HG03097 (cell line): ENCODE measurements around the gene ABCB6.
"Not testable (repeated sequence)": the region's sequence is repeated elsewhere in the genome, so short reads cannot be mapped to it uniquely, and the experiment has no call there.

ENCODE experiments used
- ATAC-seq: cut with Tn5 transposase; IDR thresholded peaks from one replicate; pipeline ENCODE4 v1.9.1; 2021; ENCODE audit not compliant: unreplicated experiment, low FRiP score

The ABCB6 gene

DNA sequence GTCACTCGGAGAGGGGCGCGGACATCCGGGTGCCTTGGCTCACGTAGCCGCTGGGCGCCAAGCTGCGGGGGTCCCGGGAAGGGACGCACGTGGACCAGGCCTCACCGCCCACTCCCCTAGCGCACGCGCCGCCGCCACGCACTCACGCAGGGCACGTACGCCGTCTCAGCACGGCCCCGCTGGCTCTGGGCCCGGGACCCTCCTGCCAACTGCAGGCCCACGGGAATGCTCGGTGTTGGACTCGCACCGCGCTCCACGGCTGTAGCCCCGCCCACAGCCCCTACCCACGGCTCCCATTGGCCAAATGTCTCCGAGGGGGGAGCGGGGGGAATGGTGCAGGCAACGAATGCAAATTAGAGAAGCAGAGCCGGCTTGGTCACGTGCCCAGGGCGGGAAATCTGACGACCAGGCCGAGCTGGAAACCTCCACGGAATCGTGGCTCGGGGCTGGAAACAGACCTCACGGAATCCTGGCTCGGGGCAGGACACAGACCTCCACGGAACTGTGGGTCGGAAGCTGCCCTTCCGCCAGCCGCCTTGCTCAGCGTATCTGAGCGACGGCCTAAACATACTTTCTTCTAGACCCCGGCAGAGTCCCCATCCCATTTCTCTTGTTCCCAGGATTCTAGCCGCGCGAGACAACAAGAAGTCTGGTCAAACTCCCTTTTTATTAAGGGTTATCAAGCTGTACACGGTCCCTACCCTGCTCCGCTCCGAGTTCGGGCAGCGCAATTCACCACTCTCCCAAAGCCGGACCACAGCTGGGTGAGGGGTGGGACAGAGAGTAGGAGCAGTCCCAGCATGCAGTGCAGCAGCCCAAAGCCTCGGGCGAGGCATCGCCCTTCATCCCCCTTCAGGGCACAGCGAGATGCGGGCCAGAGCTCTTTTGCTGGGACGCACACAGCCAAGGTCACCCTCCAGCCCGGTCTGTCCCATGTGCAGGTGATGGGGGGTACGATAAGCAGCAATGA, at the start of gene ABCB6:
TSS of gene ABCB6 (minus strand) at position 227 of the 970 bp plus-strand sequence. CDS start 285 bp downstream, outside the sequence.
- peak; percentile 50 for ATAC-seq

DNA sequence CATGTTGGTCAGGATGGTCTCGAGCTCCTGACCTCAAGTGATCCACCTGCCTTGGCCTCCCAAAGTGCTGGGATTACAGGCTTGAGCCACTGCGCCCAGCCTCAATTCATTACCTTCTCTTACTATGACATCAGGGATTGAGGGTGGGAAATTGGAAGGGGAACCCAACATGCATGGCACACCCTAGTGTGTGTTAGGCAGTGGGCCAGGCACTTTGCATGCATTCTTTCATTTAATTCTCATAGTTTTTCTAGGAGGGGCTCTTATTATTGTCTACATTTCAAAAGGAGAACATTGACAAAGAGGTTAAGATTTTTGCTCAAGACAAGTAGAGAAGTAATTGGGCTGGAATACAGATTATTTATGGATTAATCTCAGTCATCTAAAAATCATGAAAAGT, 49.5 kb upstream of the ABCB6 start:
- no peak for ATAC-seq

DNA sequence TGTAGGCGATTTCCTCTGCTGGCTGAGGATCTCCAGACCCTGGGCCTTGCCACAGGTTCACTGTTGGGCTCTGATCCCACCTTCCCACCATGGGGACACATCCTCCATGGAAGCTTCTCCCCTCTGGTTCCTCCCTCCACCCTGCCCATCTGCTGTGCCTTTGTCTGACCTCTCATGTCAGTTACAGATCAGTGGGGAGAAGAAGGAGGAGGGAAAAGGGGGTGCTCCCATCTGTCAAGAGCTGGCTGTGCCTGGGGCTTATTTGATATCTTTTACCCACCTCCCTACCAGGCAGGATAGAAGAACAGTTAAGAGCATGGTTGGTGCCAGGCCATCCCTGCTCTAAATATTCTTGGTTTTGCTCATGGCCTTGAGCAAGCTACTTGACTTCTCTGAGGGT, 48.1 kb upstream of the ABCB6 start:
- no peak for ATAC-seq

DNA sequence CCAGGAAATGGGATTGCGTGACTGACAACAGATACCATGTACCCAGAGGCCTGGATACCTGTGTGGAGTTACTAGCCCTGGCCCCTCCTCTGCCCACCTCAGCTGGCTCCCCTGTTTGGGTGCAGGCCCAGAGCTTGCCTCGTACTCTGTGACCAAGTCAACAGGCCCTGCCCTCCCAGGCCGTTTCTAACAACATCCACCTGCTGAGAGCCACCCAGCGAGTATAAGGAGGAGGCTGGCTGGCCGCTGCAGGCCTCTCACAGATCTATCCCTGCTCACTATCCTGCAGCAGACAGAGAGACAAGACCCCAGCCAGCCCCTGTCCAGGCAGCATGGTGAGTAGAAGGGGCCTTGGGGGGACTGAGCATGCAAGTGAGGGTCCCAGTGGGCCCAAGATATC, 47.5 kb upstream of the ABCB6 start:
- ATAC-seq = no peak

DNA sequence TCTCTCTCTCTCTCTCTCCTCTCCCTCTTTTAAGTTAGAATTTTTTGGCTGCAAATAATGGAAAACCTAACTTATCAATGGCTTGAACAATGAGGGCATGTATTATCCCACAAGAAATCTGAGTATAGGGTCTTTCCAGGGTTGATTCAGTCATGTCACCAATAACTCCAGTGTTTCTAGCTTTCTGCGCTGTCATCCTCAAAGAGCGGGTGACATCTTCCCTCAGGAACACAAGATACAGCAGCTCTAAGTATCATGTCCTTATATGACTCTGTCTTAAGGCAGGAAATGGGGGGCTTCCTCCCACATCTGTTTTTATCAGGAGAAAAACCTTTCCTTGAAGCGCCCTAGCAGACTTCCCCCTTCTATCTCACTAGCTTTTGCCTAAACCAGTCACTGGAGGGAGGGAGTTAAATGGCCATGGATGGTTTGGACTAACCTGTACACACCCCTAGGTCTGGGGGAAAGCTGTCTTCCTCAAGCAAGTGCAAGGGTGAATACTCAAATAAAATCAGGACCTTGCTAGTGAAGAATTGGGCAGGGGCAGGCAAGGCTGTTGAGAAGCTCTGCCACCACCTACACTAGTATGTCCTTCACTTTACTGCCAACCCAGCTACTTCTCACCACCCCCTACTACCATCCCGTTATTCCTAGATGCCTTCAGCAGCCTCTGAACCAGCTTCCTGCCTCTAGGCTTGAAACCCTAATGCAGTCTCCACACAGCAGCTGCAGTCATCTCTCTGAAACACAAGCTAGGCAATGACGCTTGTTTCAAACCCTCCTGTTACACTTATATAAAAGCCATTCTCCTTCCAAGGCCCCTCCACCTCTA, 42.5 kb upstream of the ABCB6 start:
- ATAC-seq = no peak

DNA sequence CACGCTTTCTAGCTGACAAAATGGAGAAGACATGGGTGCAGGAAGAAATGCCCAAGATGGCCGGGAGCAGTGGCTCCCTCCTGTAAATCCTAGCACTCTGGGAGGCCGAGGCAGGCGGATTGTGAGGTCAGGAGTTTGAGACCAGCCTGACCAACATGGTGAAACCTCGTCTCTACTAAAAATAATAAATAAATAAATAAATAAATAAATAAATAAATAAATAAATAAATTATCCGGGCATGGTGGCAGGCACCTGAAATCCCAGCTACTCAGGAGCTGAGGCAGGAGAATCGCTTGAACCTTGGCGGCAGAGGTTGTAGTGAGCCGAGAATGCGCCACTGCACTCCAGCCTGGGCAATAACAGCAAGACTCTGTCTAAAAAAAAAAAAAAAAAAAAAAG, 40.2 kb upstream of the ABCB6 start:
- ATAC-seq = not testable (repeated sequence)

DNA sequence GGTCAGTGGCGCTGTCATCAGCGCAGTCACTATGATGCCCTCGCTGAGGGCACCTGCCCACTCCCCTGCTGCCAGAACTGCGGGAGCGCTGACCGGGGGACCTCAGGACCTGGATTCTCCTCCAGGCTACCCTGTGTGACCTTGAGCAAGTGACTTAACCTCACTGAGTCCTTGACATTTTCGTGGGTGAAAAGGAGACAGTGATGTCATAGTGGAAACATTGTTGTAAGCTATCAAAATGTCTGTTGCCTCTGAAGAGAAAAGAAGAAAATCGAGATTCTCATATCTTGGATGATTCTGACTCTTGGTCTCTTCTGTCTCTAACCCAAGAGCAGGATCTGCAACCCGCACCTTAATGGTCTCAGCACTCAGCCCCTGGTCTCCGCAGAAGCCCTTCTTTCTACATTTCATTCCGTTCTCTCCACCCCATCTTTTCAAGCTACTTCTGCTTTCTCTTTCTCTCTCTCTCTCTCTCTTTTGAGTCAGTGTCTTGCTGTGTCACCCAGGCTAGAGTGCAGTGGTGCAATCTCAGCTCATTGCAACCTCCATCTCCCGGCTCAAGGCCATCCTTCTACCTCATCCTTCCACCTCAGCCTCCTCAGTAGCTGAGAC, 35.9 kb upstream of the ABCB6 start:
- peak; percentile 11 for ATAC-seq

DNA sequence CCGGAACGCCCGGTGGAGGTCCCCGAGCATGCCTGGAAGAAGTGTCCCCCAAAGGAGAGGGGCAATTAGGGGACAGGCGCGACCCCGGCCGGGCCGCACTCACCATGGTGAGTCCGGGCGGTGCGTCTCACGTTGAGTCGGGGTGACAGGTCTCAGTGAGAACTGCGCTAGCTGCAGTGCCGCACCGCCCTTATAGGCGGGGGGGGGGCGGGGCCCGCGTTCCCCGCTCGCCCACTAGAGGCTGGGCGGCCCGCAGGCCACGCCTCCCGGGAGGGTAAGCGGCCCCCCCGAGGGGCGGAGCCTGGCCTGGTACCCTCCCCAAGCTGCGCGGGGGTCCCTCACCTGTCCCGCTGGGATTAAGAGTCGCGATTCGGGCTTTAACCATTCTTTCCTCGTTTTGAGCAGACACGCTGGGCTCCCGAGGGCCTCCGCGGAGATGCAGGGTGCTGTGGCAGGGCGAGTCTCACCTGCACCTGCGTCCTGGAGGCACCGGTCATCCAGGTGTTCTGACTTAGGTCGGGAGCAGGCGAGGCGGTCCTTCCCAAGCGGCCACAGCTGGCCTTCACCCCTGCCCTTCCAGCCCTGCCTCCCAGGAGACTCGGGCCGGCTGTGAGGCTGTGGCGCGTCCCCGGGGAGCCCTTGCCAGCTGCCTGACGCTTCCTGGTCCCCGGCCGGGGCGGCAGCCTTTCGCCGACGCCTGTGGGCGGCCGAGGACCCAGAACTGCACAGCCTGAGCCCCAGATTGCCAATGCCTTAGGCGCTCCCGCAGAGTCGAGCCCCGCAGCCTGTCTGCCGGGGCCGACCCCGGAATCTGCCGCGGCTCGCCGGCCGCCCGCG, 35.2 kb upstream of the ABCB6 start, which contains the start of gene TUBA4A:
TSS of gene TUBA4A (minus strand) at position 166 of the 837 bp plus-strand sequence. CDS start at position 106, 60 bp downstream.
- peak; percentile 56 for ATAC-seq

DNA sequence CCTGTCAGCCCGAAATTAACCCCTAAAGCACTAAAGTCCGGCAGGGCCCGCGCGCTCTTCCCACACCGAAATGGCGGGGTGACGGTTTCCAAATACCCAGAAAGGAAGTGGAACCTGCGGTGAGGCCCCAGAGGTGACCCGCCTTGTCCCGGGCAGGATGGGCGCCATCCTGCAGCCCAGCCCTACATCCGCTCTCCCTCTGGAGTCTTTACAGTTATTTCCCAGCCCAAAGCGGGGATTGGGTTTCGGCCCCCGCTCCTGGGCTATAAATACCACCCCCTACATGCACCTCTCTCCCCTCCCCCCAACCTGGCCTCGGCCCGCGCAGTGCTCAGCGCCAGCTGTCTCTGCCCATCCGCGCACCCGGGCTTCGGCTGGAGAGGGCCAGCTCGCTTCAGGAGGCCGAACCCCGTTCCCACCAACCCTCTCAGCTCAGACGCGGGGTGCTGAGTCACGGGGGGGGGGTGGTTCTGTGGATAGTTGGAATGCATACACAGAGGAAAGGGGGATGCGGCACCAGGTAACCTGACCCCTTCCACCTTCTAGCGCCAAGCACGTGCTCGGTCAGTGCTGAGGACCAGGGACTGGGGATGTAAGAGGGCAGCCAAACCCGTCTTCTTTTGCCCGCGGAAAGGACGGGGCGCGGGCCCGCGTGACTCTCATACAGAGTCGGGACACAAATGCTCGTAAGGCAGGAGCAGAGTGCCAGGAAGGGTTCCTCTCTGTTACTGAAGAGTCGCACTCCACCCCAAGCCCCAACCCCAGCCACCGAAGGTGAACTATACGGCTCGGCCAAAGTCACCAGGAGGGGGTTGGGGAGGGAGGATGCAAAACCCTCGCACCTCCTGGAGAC, 34.4 kb upstream of the ABCB6 start, which contains the start of gene TUBA4B:
TSS of gene TUBA4B (plus strand) at position 344 of the 853 bp plus-strand sequence. CDS start at position 509, 165 bp downstream.
- no peak for ATAC-seq

DNA sequence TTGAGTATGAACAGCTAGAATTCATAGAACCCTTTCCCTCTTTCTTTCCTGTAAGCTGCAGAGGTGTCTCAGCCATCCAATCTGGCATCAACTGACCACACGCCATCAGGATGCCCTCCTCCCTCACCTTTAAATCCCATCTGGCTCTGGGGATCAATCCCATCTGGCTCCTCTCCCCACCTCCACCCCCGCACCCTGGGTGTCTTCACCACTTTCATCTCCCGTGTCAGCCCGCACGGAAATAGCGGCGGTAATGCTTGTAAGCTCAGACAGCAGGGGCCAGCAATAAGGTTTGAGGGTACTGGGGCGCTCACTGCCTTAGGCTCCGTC, 33.8 kb upstream of the ABCB6 start:
- no peak for ATAC-seq

DNA sequence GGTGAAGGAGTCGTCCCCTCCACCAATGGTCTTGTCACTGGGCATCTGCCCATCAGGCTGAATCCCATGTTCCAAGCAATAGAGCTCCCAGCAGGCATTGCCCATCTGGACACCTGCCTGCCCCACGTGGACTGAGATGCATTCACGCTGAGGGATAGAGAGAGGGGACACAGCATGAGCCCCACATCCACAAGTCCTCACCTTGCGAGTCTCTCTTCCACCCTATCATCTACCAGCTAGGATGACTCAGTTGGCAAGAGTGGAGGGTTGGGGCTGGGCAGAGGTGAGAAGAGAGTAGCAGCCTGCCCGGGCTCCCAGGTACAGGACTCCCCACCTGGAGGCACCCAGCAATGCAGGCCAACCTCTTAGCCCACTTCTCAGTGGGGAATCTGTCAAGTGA, 33.3 kb upstream of the ABCB6 start:
- ATAC-seq = no peak

DNA sequence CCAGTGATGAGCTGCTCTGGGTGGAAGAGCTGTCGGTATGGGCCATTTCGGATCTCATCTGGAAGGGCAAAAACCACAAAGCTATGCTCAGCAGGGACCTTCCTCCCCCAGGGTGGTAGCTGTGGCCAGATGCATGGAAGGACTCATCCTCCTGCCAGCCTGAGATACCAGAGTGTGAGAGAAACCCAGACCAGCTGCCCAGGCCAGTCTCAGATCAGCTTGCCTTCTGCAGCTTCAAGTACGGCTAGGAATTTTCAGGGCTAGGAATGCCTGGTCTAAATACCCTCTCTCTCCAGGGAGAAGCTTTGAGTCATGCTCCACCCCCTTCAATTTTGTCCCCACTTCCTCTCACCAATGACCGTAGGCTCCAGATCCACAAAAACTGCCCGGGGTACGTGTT, 32.9 kb upstream of the ABCB6 start:
- ATAC-seq = no peak

DNA sequence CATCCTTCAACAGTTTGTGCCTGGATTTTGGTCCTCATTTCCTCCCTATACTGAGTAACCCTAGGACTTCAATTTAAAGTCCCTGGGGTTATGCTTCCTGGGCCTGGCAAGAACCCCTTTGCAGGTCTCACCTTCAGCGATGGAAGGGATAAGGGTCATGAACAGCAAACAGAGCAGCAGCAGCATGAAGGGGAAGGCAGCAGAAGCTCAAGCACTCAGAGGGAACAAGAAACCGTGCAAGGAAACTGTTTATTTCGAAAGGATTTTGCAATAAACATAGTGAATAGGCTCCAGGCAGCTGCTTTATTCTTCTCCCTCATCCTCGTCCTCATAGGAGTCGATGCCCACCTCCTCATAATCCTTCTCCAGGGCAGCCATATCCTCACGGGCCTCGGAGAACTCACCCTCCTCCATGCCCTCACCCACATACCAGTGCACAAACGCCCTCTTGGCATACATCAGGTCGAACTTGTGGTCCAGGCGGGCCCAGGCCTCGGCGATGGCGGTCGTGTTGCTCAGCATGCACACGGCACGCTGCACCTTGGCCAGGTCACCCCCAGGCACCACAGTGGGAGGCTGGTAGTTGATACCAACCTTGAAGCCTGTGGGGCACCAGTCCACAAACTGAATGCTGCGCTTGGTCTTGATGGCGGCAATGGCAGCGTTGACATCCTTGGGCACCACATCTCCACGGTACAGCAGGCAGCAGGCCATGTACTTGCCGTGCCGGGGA, 31.5 kb upstream of the ABCB6 start:
- ATAC-seq = no peak

DNA sequence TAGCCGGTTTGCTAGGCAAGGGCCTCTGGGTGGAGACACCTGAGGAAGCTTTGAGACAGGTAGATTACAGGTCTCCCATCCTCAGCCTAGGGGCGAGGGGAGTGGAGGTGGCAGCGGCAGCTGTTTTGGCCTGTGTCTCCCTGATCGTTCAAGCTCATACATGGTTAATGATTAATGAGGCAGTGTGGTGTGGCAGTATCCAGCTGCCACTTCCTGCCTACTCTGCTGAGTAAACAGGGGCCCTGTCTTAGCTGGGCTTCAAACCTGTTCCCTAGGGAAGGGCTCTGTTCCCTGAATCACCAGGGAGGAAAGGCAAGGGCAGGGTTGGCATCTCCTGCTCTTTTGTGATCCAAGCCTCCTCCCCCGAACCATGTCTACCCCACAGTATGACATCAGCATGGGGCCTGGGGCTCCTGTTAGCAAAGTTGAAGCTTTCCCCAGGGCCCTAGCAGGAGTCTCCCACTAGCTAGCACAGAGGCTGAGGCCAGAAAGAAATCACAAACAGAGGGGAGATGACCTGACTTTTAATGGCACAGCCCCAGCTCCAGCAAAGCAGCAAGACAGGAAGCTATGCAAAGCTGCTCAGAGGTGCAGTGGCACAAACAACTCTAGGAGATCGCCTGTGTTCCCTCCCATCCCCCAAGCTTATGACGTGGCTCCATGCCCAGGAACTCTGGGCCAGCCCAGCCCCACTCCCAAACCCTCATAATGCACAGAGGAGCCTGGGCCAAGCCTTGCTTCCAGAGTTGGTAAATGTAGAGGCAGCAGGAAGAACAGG, 30.6 kb upstream of the ABCB6 start:
- ATAC-seq = peak; percentile 44

DNA sequence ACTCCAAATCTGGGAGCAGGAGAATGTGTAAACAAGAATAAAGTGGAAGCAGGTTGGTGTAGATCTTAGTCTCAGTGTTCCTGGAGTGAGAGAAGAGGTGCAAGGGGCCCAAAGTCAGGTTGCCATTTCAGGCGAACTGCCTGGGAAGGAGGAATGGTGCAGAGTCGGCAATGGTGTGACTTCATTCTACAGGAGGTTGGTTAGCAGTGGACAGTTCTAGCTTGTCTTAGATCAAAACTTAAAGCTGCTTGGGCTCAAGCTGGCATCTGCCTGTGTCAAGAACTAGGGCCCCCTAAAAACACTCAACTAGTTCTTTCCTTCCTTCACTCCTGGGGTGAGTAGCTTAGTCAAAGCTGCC, 30.1 kb upstream of the ABCB6 start:
- ATAC-seq = no peak

DNA sequence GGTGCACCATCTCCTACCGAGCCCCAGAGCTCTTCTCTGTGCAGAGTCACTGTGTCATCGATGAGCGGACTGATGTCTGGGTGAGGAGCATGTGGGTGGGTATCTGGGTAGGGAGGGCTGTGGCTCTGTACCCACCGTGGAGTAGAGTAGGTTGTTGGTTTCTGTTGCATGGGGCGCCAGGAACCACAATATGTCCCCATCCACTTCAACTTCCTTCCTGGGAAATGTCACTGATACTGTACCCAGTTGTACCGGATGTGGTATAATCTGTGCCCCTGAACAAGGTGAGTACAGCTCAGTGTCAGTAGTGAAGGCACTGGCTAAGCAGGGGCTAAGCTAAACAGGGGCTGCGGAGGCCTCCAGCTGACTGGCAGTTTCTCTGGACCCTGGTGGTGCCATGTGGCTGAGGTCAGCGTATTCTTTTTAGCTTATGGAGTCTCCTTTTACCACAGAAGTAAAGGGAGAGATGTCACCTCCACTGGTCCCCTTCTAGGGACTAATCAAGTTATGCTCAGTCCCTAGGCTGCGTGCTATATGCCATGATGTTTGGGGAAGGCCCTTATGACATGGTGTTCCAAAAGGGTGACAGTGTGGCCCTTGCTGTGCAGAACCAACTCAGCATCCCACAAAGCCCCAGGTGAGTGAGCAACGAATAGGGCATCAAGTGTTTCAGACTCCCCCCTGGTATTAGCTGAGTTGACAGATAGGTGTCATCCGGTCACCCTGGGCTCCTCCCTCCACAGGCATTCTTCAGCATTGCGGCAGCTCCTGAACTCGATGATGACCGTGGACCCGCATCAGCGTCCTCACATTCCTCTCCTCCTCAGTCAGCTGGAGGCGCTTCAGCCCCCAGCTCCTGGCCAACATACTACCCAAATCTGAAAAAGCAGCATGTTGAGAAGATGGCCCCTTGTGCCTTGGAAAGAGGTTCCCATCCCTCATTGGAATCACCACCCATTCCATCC, 29.2 kb upstream of the ABCB6 start:
- no peak for ATAC-seq

DNA sequence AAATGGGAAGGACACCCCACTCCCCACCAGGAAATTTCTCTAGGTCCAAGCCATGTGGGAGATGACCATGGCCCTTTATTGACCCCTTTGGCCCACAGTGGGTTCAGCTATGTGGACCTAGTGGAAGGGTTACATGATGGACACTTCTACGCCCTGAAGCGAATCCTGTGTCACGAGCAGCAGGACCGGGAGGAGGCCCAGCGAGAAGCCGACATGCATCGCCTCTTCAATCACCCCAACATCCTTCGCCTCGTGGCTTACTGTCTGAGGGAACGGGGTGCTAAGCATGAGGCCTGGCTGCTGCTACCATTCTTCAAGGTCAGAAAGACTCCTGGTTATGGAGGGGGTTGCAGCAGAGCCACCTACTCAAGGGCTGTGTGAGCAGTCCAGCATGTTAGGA, 27.8 kb upstream of the ABCB6 start:
- ATAC-seq = no peak
